Ovary (tissue), 3 donors: ENCODE results near the gene AGPAT4.

Experiments
- EP300 ChIP-seq: sonication (generic); formaldehyde crosslinking; IDR thresholded peaks from one replicate; pipeline ENCODE4 v1.6.1; 2017; ENCODE audit warnings: antibody characterized with exemption
- TF ChIP-seq, protein P1 (sequence below), 3 donors: fragments of 450-650 bp in 2 of 3; fragments of 200-600 bp in 1 of 3; IDR thresholded peaks; one replicate each; pipeline versions ENCODE4 v1.5.1 to v1.8.0; 2016 to 2022; ENCODE audit warnings: antibody characterized with exemption in 3 of 3, mild to moderate bottlenecking in 1 of 3
- donor health status: DM: no; HTN: no; CAD: no.

DNA sequence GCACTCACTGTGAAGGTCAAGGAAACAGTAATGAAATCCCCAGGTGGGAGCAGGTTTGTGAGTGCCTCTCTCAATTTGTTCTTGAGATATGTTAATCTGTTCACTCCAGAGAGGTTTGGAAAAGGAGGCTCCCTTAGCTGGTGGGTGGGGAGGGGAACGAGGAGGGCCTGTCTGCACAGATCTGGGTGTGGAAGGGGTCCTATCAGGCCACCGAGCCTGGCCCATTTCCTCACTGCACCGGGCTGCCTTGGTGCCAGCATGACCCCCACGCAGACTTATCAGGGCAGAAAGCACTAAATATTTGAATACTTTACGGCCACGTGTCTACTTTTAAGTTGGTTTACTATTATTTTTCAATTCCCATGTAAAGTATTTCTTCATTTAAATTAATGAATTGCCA, 8.3 kb downstream of the AGPAT4 start:
- TF ChIP-seq, protein P1, sequence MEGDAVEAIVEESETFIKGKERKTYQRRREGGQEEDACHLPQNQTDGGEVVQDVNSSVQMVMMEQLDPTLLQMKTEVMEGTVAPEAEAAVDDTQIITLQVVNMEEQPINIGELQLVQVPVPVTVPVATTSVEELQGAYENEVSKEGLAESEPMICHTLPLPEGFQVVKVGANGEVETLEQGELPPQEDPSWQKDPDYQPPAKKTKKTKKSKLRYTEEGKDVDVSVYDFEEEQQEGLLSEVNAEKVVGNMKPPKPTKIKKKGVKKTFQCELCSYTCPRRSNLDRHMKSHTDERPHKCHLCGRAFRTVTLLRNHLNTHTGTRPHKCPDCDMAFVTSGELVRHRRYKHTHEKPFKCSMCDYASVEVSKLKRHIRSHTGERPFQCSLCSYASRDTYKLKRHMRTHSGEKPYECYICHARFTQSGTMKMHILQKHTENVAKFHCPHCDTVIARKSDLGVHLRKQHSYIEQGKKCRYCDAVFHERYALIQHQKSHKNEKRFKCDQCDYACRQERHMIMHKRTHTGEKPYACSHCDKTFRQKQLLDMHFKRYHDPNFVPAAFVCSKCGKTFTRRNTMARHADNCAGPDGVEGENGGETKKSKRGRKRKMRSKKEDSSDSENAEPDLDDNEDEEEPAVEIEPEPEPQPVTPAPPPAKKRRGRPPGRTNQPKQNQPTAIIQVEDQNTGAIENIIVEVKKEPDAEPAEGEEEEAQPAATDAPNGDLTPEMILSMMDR (IDR thresholded peaks at IDR 0.05) = no peak
- TF ChIP-seq EP300 = no peak
